Prostate gland (tissue), 2 donors: Measurements from ENCODE around the gene QSER1.

Experiments used
- CTCF ChIP-seq, 4 experiments: fragments of 200-600 bp in 2 of 4; fragments of 450-650 bp in 2 of 4; sonication (generic) in 2 of 4; IDR thresholded peaks; 1 replicate in 3 of 4; 2 replicates in 1 of 4; pipeline ENCODE4 v1.5.1; 2016 to 2019; ENCODE audit warnings: antibody characterized with exemption in 4 of 4, mild to moderate bottlenecking in 2 of 4, moderate library complexity in 2 of 4
- POLR2A ChIP-seq: fragments of 450-650 bp; IDR thresholded peaks from one replicate; pipeline ENCODE4 v1.6.1; 2016; ENCODE audit warnings: antibody characterized with exemption, mild to moderate bottlenecking
- POLR2AphosphoS5 ChIP-seq: sonication (generic); formaldehyde crosslinking; IDR thresholded peaks from one replicate; pipeline ENCODE4 v1.6.1; 2017; ENCODE audit warnings: antibody characterized with exemption

GRCh38 chr11:33000181-33000580 lies 107.6 kb downstream of the QSER1 start:
- TF ChIP-seq POLR2A (no peak), CTCF (IDR thresholded peaks at IDR 0.05) (no peak), POLR2AphosphoS5 (no peak)
